Measurements from ENCODE around the gene FCHSD2. TPM values are rescaled to one million over a fixed set of nuclear protein-coding genes. Genes with fewer than 3 reads are reported as not detected.
"Not testable (repeated sequence)": the region's sequence is repeated elsewhere in the genome, so short reads cannot be mapped to it uniquely, and the experiment has no call there.

FCHSD2 gene
- total and polyA plus RNA-seq, 2 of the 13 experiments (the other 11 are each of a cell fraction or from before 2014, with no cell fraction given) = 20.5 to 24.8 TPM

- in situ Hi-C loops (cut with HindIII; ENCODE audit: extremely low pct_ligation_motif_present, low pct_unique_long_range_greater_than_20kb); ATAC-seq; H3K27me3 ChIP-seq (ENCODE audit: control insufficient read depth in 1 of 2, insufficient read depth in 2 of 2, low read length in 2 of 2); DNase-seq (ENCODE audit: low spot score); H3K27ac ChIP-seq (ENCODE audit: extremely low read length, insufficient read depth, low read length); BruUV-seq (replicated peaks); H3K4me2 ChIP-seq (ENCODE audit: low read depth, low read length); H3K4me3 ChIP-seq (replicated peaks in 1 of 3; ENCODE audit: insufficient read depth in 1 of 3, low read depth in 2 of 3, low read length in 3 of 3); POLR2A ChIA-PET; CTCF ChIA-PET (ENCODE audit: low intra/inter-chr PET ratio, low total read pairs); H3K9me3 ChIP-seq (ENCODE audit: low read length); H3K9ac ChIP-seq (ENCODE audit: insufficient read depth, low read depth, low read length); H2AFZ ChIP-seq (ENCODE audit: low read length); FAIRE-seq: not testable (repeated sequence)
- H4K20me1 ChIP-seq (ENCODE audit: insufficient read depth, low read length) = peaks cover 25% of the 10 kb centered on the region; the same call in 1 of the 2 replicates
- peaks cover 21% of the 10 kb centered on the region; the same call in 1 of the 2 replicates for H3K4me1 ChIP-seq (ENCODE audit: insufficient read depth, low read length)
- peaks cover 3 to 35% of the 10 kb centered on the region in 2 experiments; a peak in 4 of 5 replicates for H3K36me3 ChIP-seq (replicated peaks in 1 of 2; ENCODE audit: control insufficient read depth in 1 of 2, insufficient read depth in 2 of 2, low read length in 2 of 2)
- TF ChIP-seq ZMYM3 (CRISPR knock-in tag; IDR thresholded peaks at IDR 0.05) = 0 out of 2 replicates have a peak, but pooled peaks have one; percentile 28
- 99% methylated on average over 4 of the region's 4 CpGs for WGBS (ENCODE audit: low lambda C conversion rate)
- H3K79me2 ChIP-seq (ENCODE audit: insufficient read depth, low read length) = peaks cover 87% of the 10 kb centered on the region
- intact Hi-C loops (cut with micrococcal nuclease; ENCODE audit: unreplicated experiment) = loop anchor here (10.0 kb wide), 1 partner anchor 51 kb away; no protein-coding TSS in a partner anchor
Observed at GRCh38 chr11:73123892-73124291, 18.2 kb downstream of the FCHSD2 start.

GRCh38 chr11:73121692-73122091 lies 20.4 kb downstream of the FCHSD2 start:
- H3K4me3 ChIP-seq (replicated peaks in 1 of 3; ENCODE audit: insufficient read depth in 1 of 3, low read depth in 2 of 3, low read length in 3 of 3) = no peak overlapping the region
- H4K20me1 ChIP-seq (ENCODE audit: insufficient read depth, low read length) = peaks cover 17% of the 10 kb centered on the region; the same call in 1 of the 2 replicates
- intact Hi-C loops (cut with micrococcal nuclease; ENCODE audit: unreplicated experiment) = loop anchor here (10.0 kb wide), 1 partner anchor 53 kb away; no protein-coding TSS in a partner anchor
- H3K27ac ChIP-seq (ENCODE audit: extremely low read length, insufficient read depth, low read length) = no peak overlapping the region
- H3K4me1 ChIP-seq (ENCODE audit: insufficient read depth, low read length) = peaks cover 3% of the 10 kb centered on the region; the same call in 1 of the 2 replicates
- peaks cover 85% of the 10 kb centered on the region for H3K79me2 ChIP-seq (ENCODE audit: insufficient read depth, low read length)
- H3K4me2 ChIP-seq (ENCODE audit: low read depth, low read length) = no peak overlapping the region
- DNase-seq (ENCODE audit: low spot score) (no peak), ATAC-seq (no peak), FAIRE-seq (no peak)
- no peaks in the 10 kb centered on the region for H3K27me3 ChIP-seq (ENCODE audit: control insufficient read depth in 1 of 2, insufficient read depth in 2 of 2, low read length in 2 of 2)
- ChIA-PET CTCF (ENCODE audit: low intra/inter-chr PET ratio, low total read pairs) (no interaction called here), POLR2A (no interaction called here)
- peaks cover 2 to 22% of the 10 kb centered on the region in 2 experiments; a peak in 3 of 5 replicates for H3K36me3 ChIP-seq (replicated peaks in 1 of 2; ENCODE audit: control insufficient read depth in 1 of 2, insufficient read depth in 2 of 2, low read length in 2 of 2)
- H2AFZ ChIP-seq (ENCODE audit: low read length) = no peak overlapping the region
- no peaks in the 10 kb centered on the region for H3K9me3 ChIP-seq (ENCODE audit: low read length)
- in situ Hi-C loops (cut with HindIII; ENCODE audit: extremely low pct_ligation_motif_present, low pct_unique_long_range_greater_than_20kb) = no loop called here
- no peak overlapping the region for H3K9ac ChIP-seq (ENCODE audit: insufficient read depth, low read depth, low read length)
- BruUV-seq (replicated peaks) = no TSS peak
- TF ChIP-seq TCF12 (IDR thresholded peaks at IDR 0.05) (no peak), TCF12 (CRISPR knock-in tag; IDR thresholded peaks at IDR 0.05) (no peak), KAT8 (CRISPR knock-in tag; IDR thresholded peaks at IDR 0.05) (no peak), HES4 (CRISPR knock-in tag; IDR thresholded peaks at IDR 0.05; ENCODE audit: borderline replicate concordance) (no peak), GZF1 (CRISPR knock-in tag; IDR thresholded peaks at IDR 0.05) (no peak), RERE (CRISPR knock-in tag; IDR thresholded peaks at IDR 0.05; ENCODE audit: low read depth) (no peak), ZFP41 (CRISPR knock-in tag; IDR thresholded peaks at IDR 0.05; ENCODE audit: borderline replicate concordance) (no peak), CREBL2 (CRISPR knock-in tag; IDR thresholded peaks at IDR 0.05; ENCODE audit: borderline replicate concordance) (no peak), ZNF337 (CRISPR knock-in tag; IDR thresholded peaks at IDR 0.05; ENCODE audit: borderline replicate concordance, low read depth) (no peak), ARNTL (CRISPR knock-in tag; IDR thresholded peaks at IDR 0.05) (no peak), ZNF577 (CRISPR knock-in tag; IDR thresholded peaks at IDR 0.05; ENCODE audit: borderline replicate concordance, low read depth) (no peak), ZFP36L2 (CRISPR knock-in tag; IDR thresholded peaks at IDR 0.05) (no peak), YEATS2 (CRISPR knock-in tag; IDR thresholded peaks at IDR 0.05; ENCODE audit: borderline replicate concordance) (no peak)
